Neural progenitor cell (in vitro differentiated cells): ENCODE measurements around the gene CLNS1A.

Experiments used
- CTCF ChIP-seq: fragments of 200-600 bp; sonication (generic); IDR thresholded peaks from 2 replicates; pipeline ENCODE4 v1.5.1; 2017; ENCODE audit warnings: antibody characterized with exemption, mild to moderate bottlenecking
- EZH2 ChIP-seq: fragments of 200-600 bp; sonication (generic); IDR thresholded peaks from 2 replicates; pipeline ENCODE4 v1.6.1; 2017; ENCODE audit warnings: antibody characterized with exemption, mild to moderate bottlenecking, moderate library complexity
- EZH2phosphoT487 ChIP-seq: fragments of 200-600 bp; sonication (generic); IDR thresholded peaks from 2 replicates; pipeline ENCODE4 v1.6.1; 2017; ENCODE audit warnings: antibody characterized with exemption

- TF ChIP-seq CTCF (no peak), EZH2 (no peak), EZH2phosphoT487 (no peak)
These were observed 44.9 kb downstream of the CLNS1A start for GRCh38 chr11:77592727-77593126.
